ENCODE results near the gene SLC26A2.

GRCh38 chr5:149940077-149940574 lies 20.4 kb upstream of the SLC26A2 start:
- TF ChIP-seq GATA3 (IDR thresholded peaks at IDR 0.05; ENCODE audit: low read depth, low read length), result no peak
- TF ChIP-seq GATA2 (IDR thresholded peaks at IDR 0.05; ENCODE audit: low read depth, low read length), result no peak

Data from SH-SY5Y (cell line).